Choroid plexus epithelial cell (primary cell): ENCODE data around the gene TLE7.

Experiments
- DNase-seq: peaks from one replicate; pipeline ENCODE4 v3.0.0-alpha.2; 2010; ENCODE audit warnings: low read depth
- H3K4me3 ChIP-seq: 2 replicates; pipeline ENCODE4 v1.5.1; 2011; ENCODE audit warnings: low read depth, mild to moderate bottlenecking, control low read depth, low read length, moderate library complexity
- CTCF ChIP-seq: conservative IDR thresholded peaks from 2 replicates; pipeline ENCODE4 v1.5.1; 2011; ENCODE audit warnings: low read depth, mild to moderate bottlenecking, control low read depth, inconsistent platforms, low read length, moderate library complexity

The TLE7 gene

DNA sequence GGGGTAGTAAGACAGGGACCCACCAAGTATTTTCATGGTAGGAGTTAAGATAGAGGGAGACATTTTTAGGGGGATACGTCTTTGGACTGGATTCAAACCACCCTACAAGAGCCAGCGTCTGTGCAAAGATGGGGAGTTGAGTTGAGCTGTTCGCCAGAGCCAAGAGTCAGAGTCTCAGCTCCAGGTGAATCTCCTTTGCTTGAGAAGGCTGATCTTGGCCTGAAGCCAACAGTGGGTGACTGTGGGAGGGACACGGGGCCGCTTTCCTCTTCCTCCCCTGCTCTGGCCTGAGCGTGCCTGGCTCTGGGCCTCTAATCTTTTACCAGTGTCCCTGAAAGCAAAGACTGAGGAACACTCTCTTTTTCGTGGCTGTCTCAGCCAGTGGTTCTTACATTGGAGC is 5.4 kb downstream of the TLE7 start:
- no peak for DNase-seq
- TF ChIP-seq CTCF = no peak
- no peak overlapping the region for H3K4me3 ChIP-seq

GRCh38 chr16:71432906-71433305 is 8.9 kb downstream of the TLE7 start:
- no peak overlapping the region for H3K4me3 ChIP-seq
- no peak for TF ChIP-seq CTCF
- no peak for DNase-seq

GRCh38 chr16:71431991-71432390 is 9.9 kb downstream of the TLE7 start:
- no peak overlapping the region for H3K4me3 ChIP-seq
- TF ChIP-seq CTCF = no peak
- DNase-seq = no peak

GRCh38 chr16:71431176-71431575 is 10.7 kb downstream of the TLE7 start:
- no peak overlapping the region for H3K4me3 ChIP-seq
- no peak for DNase-seq
- TF ChIP-seq CTCF = no peak

- TF ChIP-seq CTCF = no peak
- H3K4me3 ChIP-seq = no peak overlapping the region
- DNase-seq = no peak
Measured at GRCh38 chr16:71430744-71431143, 11.1 kb downstream of the TLE7 start.

- no peak for TF ChIP-seq CTCF
- no peak for DNase-seq
- H3K4me3 ChIP-seq = no peak overlapping the region
Measured at GRCh38 chr16:71429581-71429980, 12.3 kb downstream of the TLE7 start.

DNA sequence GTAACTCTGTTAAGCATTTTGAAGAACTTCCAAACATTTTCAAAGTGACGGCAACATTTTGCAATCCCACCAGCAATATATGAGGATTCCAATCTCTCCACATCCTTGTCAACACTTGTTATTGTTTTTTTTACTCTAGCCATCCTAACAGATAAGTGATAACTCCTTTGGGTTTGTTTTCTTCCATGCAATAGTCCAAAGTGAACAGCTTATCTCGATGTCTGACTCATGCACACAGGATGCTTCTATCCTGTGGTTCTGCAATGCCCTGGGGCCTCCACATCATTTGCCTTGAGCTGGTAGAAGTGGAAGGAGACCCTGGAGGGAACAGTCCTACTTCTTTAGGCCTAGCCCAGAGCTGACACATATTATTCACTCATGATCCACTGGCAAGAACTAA is 13.0 kb downstream of the TLE7 start:
- no peak for TF ChIP-seq CTCF
- no peak for DNase-seq
- H3K4me3 ChIP-seq = no peak overlapping the region
